H1 (cell line): Measurements from ENCODE around the gene VSTM2L. TPM values are rescaled to one million over a fixed set of nuclear protein-coding genes. Genes with fewer than 3 reads are reported as not detected.

Experiments
- CTCF ChIA-PET: fragments of 300-600 bp; sonication (Branson Sonifier 250); formaldehyde crosslinking; loops from one replicate; lab custom pipeline; 2021; ENCODE audit not compliant: partially characterized antibody; lab: Charles Lee
- POLR2A ChIA-PET: fragments of 300-600 bp; sonication (Branson Sonifier 250); formaldehyde crosslinking; loops from one replicate; lab custom pipeline; 2021; ENCODE audit warnings: inconsistent platforms; ENCODE audit not compliant: partially characterized antibody; lab: Charles Lee
- DNase-seq, 2 experiments: peaks; one replicate each; pipeline versions ENCODE4 v3.0.0 to v3.0.0-alpha.2; 2010 to 2022; ENCODE audit warnings: low spot score in 2 of 2, low read depth in 1 of 2, mixed read lengths in 1 of 2
- FAIRE-seq: peaks from 2 replicates; lab custom pipeline; 2011; peaks lifted over from hg19 to GRCh38; lab: Jason Lieb, UNC
- H2AFZ ChIP-seq: 2 replicates; pipeline ENCODE4 v1.8.1; 2012; ENCODE audit warnings: low read length, inconsistent platforms
- H2AK5ac ChIP-seq: 2 replicates; pipeline ENCODE4 v1.6.1; 2013; ENCODE audit warnings: low read depth, low read length
- H2BK120ac ChIP-seq: replicated peaks from 2 replicates; pipeline ENCODE3; 2013; ENCODE audit warnings: low read depth, low read length, inconsistent platforms
- H2BK12ac ChIP-seq: 2 replicates; pipeline ENCODE4 v1.6.1; 2013; ENCODE audit warnings: low read depth, low read length
- H2BK15ac ChIP-seq: 2 replicates; pipeline ENCODE4 v1.6.1; 2013; ENCODE audit warnings: low read length
- H2BK20ac ChIP-seq: 2 replicates; pipeline ENCODE4 v1.6.1; 2013; ENCODE audit warnings: low read length
- H2BK5ac ChIP-seq: 2 replicates; pipeline ENCODE4 v1.6.1; 2013; ENCODE audit warnings: low read depth, low read length
- H3K14ac ChIP-seq: 2 replicates; pipeline ENCODE4 v1.6.1; 2013; ENCODE audit warnings: inconsistent platforms; ENCODE audit not compliant: insufficient read length
- H3K18ac ChIP-seq: 2 replicates; pipeline ENCODE4 v1.6.1; 2013; ENCODE audit warnings: low read length; ENCODE audit errors: extremely low read depth
- H3K23ac ChIP-seq: 2 replicates; pipeline ENCODE4 v1.6.1; 2013; ENCODE audit warnings: inconsistent platforms; ENCODE audit not compliant: insufficient read length
- H3K23me2 ChIP-seq: 2 replicates; pipeline ENCODE4 v1.6.1; 2013; ENCODE audit warnings: low read depth, low read length
- H3K27ac ChIP-seq: 2 replicates; pipeline ENCODE4 v1.6.1; 2011; ENCODE audit warnings: low read depth, low read length, inconsistent platforms
- H3K27me3 ChIP-seq, 4 experiments: replicated peaks in 1 of 4; 1 replicate in 1 of 4; 2 replicates in 3 of 4; pipeline versions ENCODE4 v1.6.1 to v1.8.1; 2011 to 2013; ENCODE audit warnings: low read length in 3 of 4, mild to moderate bottlenecking in 3 of 4, inconsistent platforms in 2 of 4, mixed read lengths in 2 of 4, moderate library complexity in 1 of 4; ENCODE audit not compliant: control insufficient read depth in 3 of 4, insufficient read depth in 3 of 4; ENCODE audit errors: extremely low read depth in 1 of 4
- H3K36me3 ChIP-seq, 4 experiments: 2 replicates each; pipeline versions ENCODE4 v1.6.1 to v1.8.1; 2011 to 2013; ENCODE audit warnings: mild to moderate bottlenecking in 4 of 4, low read length in 3 of 4, moderate library complexity in 2 of 4, control low read depth in 1 of 4, inconsistent platforms in 1 of 4; ENCODE audit not compliant: insufficient read depth in 4 of 4, control insufficient read depth in 2 of 4
- H3K4ac ChIP-seq: replicated peaks from 2 replicates; pipeline ENCODE3; 2013; ENCODE audit warnings: low read length, low read depth, mixed read lengths, inconsistent platforms; ENCODE audit not compliant: insufficient read length
- H3K4me1 ChIP-seq, 4 experiments: replicated peaks in 1 of 4; 1 replicate in 1 of 4; 2 replicates in 3 of 4; pipeline versions ENCODE4 v1.6.1 to v1.8.1; 2011 to 2013; ENCODE audit warnings: low read length in 3 of 4, inconsistent platforms in 2 of 4, mixed read lengths in 1 of 4; ENCODE audit not compliant: insufficient read depth in 4 of 4, control insufficient read depth in 3 of 4
- H3K4me2 ChIP-seq, 2 experiments: 2 replicates each; pipeline versions ENCODE4 v1.6.1 to v1.8.1; 2011 to 2013; ENCODE audit warnings: low read depth in 2 of 2, low read length in 2 of 2, control low read depth in 1 of 2, inconsistent platforms in 1 of 2, mild to moderate bottlenecking in 1 of 2; ENCODE audit not compliant: insufficient read depth in 1 of 2
- H3K4me3 ChIP-seq, 4 experiments: fragments of 200-600, 300-600 bp in 1 of 4; sonication (generic), shearing (Covaris generic), sonication (Bioruptor Twin) in 1 of 4; 2 replicates each; pipeline versions ENCODE4 v1.5.1 to v1.8.1; 2011 to 2016; ENCODE audit warnings: low read length in 4 of 4, low read depth in 3 of 4, control low read depth in 2 of 4, inconsistent platforms in 2 of 4, mild to moderate bottlenecking in 2 of 4, mixed read lengths in 1 of 4, moderate library complexity in 1 of 4; ENCODE audit not compliant: insufficient read depth in 2 of 4; ENCODE audit errors: extremely low read depth in 1 of 4
- H3K56ac ChIP-seq: replicated peaks from 2 replicates; pipeline ENCODE3; 2013; ENCODE audit warnings: low read depth, mild to moderate bottlenecking, mixed read lengths, low read length, inconsistent platforms; ENCODE audit not compliant: insufficient read length
- H3K79me1 ChIP-seq: 2 replicates; pipeline ENCODE4 v1.6.1; 2013; ENCODE audit warnings: low read depth, low read length, control low read depth
- H3K79me2 ChIP-seq, 2 experiments: 2 replicates each; pipeline versions ENCODE4 v1.6.1 to v1.8.1; 2012 to 2013; ENCODE audit warnings: low read length in 2 of 2, mild to moderate bottlenecking in 2 of 2, inconsistent platforms in 1 of 2; ENCODE audit not compliant: insufficient read depth in 2 of 2, control insufficient read depth in 1 of 2
- H3K9ac ChIP-seq, 4 experiments: replicated peaks in 1 of 4; 1 replicate in 1 of 4; 2 replicates in 3 of 4; pipeline versions ENCODE4 v1.6.1 to v1.8.1; 2011 to 2013; ENCODE audit warnings: low read depth in 3 of 4, low read length in 3 of 4, control low read depth in 2 of 4, mild to moderate bottlenecking in 2 of 4, moderate library complexity in 2 of 4, inconsistent platforms in 1 of 4; ENCODE audit errors: extremely low read depth in 1 of 4
- H3K9me3 ChIP-seq, 2 experiments: 2 replicates each; pipeline versions ENCODE4 v1.6.1 to v1.8.1; 2012 to 2013; ENCODE audit warnings: mild to moderate bottlenecking in 2 of 2, moderate library complexity in 2 of 2, control low read depth in 1 of 2, inconsistent platforms in 1 of 2, low read depth in 1 of 2, low read length in 1 of 2, mixed read lengths in 1 of 2; ENCODE audit not compliant: insufficient read depth in 2 of 2
- H4K20me1 ChIP-seq, 2 experiments: replicated peaks in 1 of 2; 2 replicates each; pipeline versions ENCODE3 to v1.8.1; 2011 to 2013; ENCODE audit warnings: inconsistent platforms in 2 of 2, low read length in 2 of 2, mild to moderate bottlenecking in 1 of 2; ENCODE audit not compliant: insufficient read depth in 2 of 2, control insufficient read depth in 1 of 2
- H4K5ac ChIP-seq: 2 replicates; pipeline ENCODE4 v1.6.1; 2013; ENCODE audit warnings: low read length, low read depth, mixed read lengths, inconsistent platforms; ENCODE audit not compliant: insufficient read length
- H4K8ac ChIP-seq: 2 replicates; pipeline ENCODE4 v1.8.0; 2013; ENCODE audit warnings: mild to moderate bottlenecking, moderate library complexity, low read length, inconsistent platforms; ENCODE audit not compliant: insufficient read depth; ENCODE audit errors: extremely low read depth
- H4K91ac ChIP-seq: replicated peaks from 2 replicates; pipeline ENCODE3; 2013; ENCODE audit warnings: low read length, mixed read lengths, inconsistent platforms; ENCODE audit not compliant: insufficient read length
- BACH1 ChIP-seq: IDR thresholded peaks from 2 replicates; pipeline ENCODE4 v1.6.1; 2012; ENCODE audit warnings: low read length, improper control_type of control experiment
- CREB1 ChIP-seq: IDR thresholded peaks from 2 replicates; pipeline ENCODE4 v1.6.1; 2012; ENCODE audit warnings: inconsistent platforms
- RAD21 ChIP-seq, 2 experiments: IDR thresholded peaks in 1 of 2; conservative IDR thresholded peaks in 1 of 2; 2 replicates each; pipeline ENCODE4 v1.6.1; 2011; ENCODE audit warnings: low read depth in 2 of 2, low read length in 2 of 2, improper control_type of control experiment in 1 of 2, inconsistent platforms in 1 of 2, mild to moderate bottlenecking in 1 of 2, moderate library complexity in 1 of 2
- SIRT6 ChIP-seq: IDR thresholded peaks from one replicate; pipeline ENCODE4 v1.7.1; 2012; ENCODE audit warnings: low read length, inconsistent platforms
- SUZ12 ChIP-seq: fragments of 200-600 bp; sonication (generic); IDR thresholded peaks from 2 replicates; pipeline ENCODE4 v1.6.1; 2012; ENCODE audit warnings: mild to moderate bottlenecking, inconsistent platforms, low read length, moderate library complexity, mixed read lengths
- TAF1 ChIP-seq: IDR thresholded peaks from 2 replicates; pipeline ENCODE4 v1.6.1; 2011; ENCODE audit warnings: mild to moderate bottlenecking, low read depth, low read length
- WGBS, 2 experiments: shearing (Covaris generic) in 1 of 2; methylation state at CpG; one replicate each; pipeline versions ENCODE4 v1.1.6 to v1.1.7; 2013 to 2015; ENCODE audit warnings: low lambda C conversion rate in 2 of 2, mixed read lengths in 2 of 2, inconsistent platforms in 1 of 2, low coverage in 1 of 2, missing lambda C conversion rate in 1 of 2; ENCODE audit not compliant: insufficient replicate concordance in 2 of 2, insufficient coverage in 1 of 2, insufficient read length in 1 of 2; ENCODE audit errors: extremely low coverage in 1 of 2, missing lambda C conversion rate in 1 of 2; 5-methylcytosine and 5-hydroxymethylcytosine counted together
- polyA plus RNA-seq, 7 experiments: library from polyadenylated mRNA; depleted of rRNA in 3 of 7; stranded (reverse) in 5 of 7; unstranded in 2 of 7; fragments of >200 nt in 5 of 7; fragments of 200-250 nt in 2 of 7; gene quantifications; 1 replicate in 5 of 7; 2 replicates in 1 of 7; 4 replicates in 1 of 7; pipeline versions ENCODE4 v1.2.1 to v1.2.3, GENCODE V29; 2011 to 2013; ENCODE audit warnings: missing spikeins in 2 of 7, mixed read lengths in 2 of 7
- total RNA-seq: library from RNA; stranded (reverse); fragmentation: NEBNext Ultra II Directional; extraction: Animal tissue kit (Norgen Biotek cat#: 25700); gene quantifications from 2 replicates; pipeline ENCODE4 v1.2.1, GENCODE V29; 2021
- TF ChIP-seq, protein P1 (sequence below): IDR thresholded peaks from 2 replicates; pipeline ENCODE4 v1.6.1; 2012; ENCODE audit warnings: low read length, inconsistent platforms

VSTM2L gene
- total and polyA plus RNA-seq, 2 of the 8 experiments (the other 6 are each of a cell fraction or from before 2014, with no cell fraction given) = 1.3 to 3.2 TPM

DNA sequence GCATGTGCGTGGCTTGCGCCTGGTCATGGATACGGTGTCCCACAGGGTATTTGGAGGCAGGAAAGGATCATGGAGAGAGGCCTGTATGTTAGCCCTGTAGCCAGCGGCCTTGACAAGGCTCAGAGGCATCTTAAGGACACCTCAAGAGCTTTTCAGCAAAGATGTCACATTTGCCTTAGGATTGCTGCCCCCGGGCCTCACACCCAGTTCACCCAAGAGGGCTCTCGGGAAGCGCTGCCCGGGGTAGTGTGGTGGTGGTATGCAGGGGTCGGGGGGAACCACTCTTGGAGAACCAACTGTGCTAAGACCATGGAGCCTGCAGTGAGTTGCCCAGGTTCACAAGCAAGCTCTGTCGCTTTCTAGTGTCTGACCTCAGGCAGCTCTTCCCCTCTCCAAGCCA is 36.9 kb upstream of the VSTM2L start:
- no peak overlapping the region for H4K91ac ChIP-seq
- no peaks in the 10 kb centered on the region for H4K20me1 ChIP-seq
- POLR2A ChIA-PET = no interaction called here
- CTCF ChIA-PET = interaction anchor here (0.7 to 1.3 kb wide), 5 partner anchors 9 to 303 kb away, joined by 3 to 4 read pairs (median 3); no protein-coding TSS in a partner anchor
- H2AFZ ChIP-seq = no peak overlapping the region
- H2BK120ac ChIP-seq = no peak overlapping the region
- peaks cover 7 to 13% (median 11%) of the 10 kb centered on the region in 4 experiments for H3K4me1 ChIP-seq
- H3K9me3 ChIP-seq = no peaks in the 10 kb centered on the region
- WGBS, 2 experiments = 93% methylated on average over 10 of the region's 10 CpGs; no CpG with 5 or more reads in 1 of the 2 experiments
- DNase-seq (no peak), FAIRE-seq (no peak)
- H3K27ac ChIP-seq = no peak overlapping the region
- H3K18ac ChIP-seq = no peak overlapping the region
- H3K4me3 ChIP-seq = no peak overlapping the region
- no peak overlapping the region for H2BK12ac ChIP-seq
- H3K23ac ChIP-seq = no peak overlapping the region
- H3K79me1 ChIP-seq = no peaks in the 10 kb centered on the region; the same call in 1 of the 2 replicates
- no peaks in the 10 kb centered on the region for H3K27me3 ChIP-seq
- H2BK20ac ChIP-seq = no peak overlapping the region
- no peak overlapping the region for H3K9ac ChIP-seq
- H2AK5ac ChIP-seq = no peak overlapping the region
- H3K36me3 ChIP-seq = no peaks in the 10 kb centered on the region
- no peak overlapping the region; the same call in 1 of the 2 replicates for H4K8ac ChIP-seq
- H3K23me2 ChIP-seq = no peaks in the 10 kb centered on the region
- H2BK15ac ChIP-seq = no peak overlapping the region
- H3K79me2 ChIP-seq = no peaks in the 10 kb centered on the region
- no peak overlapping the region for H3K4me2 ChIP-seq
- no peak overlapping the region for H4K5ac ChIP-seq
- no peak overlapping the region for H3K14ac ChIP-seq
- no peak overlapping the region for H3K56ac ChIP-seq
- H3K4ac ChIP-seq = no peak overlapping the region
- TF ChIP-seq RAD21 (IDR thresholded peaks at IDR 0.05 in 1 of 2, conservative IDR thresholded peaks at IDR 0.05 in 1 of 2; ENCODE audit: low read depth in 2 of 2, low read length in 2 of 2) (no peak), SIRT6 (no peak), SUZ12 (no peak), CREB1 (no peak), BACH1 (no peak), TAF1 (no peak)
- TF ChIP-seq, protein P1, sequence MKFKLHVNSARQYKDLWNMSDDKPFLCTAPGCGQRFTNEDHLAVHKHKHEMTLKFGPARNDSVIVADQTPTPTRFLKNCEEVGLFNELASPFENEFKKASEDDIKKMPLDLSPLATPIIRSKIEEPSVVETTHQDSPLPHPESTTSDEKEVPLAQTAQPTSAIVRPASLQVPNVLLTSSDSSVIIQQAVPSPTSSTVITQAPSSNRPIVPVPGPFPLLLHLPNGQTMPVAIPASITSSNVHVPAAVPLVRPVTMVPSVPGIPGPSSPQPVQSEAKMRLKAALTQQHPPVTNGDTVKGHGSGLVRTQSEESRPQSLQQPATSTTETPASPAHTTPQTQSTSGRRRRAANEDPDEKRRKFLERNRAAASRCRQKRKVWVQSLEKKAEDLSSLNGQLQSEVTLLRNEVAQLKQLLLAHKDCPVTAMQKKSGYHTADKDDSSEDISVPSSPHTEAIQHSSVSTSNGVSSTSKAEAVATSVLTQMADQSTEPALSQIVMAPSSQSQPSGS = no peak
- H2BK5ac ChIP-seq = no peak overlapping the region
